GM18519 (cell line): Measurements from ENCODE around the gene RNF144A.

Experiments
- ATAC-seq: cut with Tn5 transposase; IDR thresholded peaks from one replicate; pipeline ENCODE4 v1.9.1; 2021; ENCODE audit warnings: mild to moderate bottlenecking, moderate library complexity; ENCODE audit not compliant: unreplicated experiment, low FRiP score

Gene RNF144A

GRCh38 chr2:7017671-7018281, 100.6 kb downstream of the RNF144A start:
- no peak for ATAC-seq

GRCh38 chr2:7018282-7018701, 101.1 kb downstream of the RNF144A start:
- ATAC-seq, result no peak

GRCh38 chr2:7018767-7019166, 101.6 kb downstream of the RNF144A start:
- ATAC-seq, result no peak

GRCh38 chr2:7019191-7019590, 102.0 kb downstream of the RNF144A start:
- ATAC-seq, result no peak

- no peak for ATAC-seq
Measured at GRCh38 chr2:7020059-7020458, 102.8 kb downstream of the RNF144A start.

- ATAC-seq, result no peak
Measured at GRCh38 chr2:7020468-7020867, 103.3 kb downstream of the RNF144A start.

- ATAC-seq, result no peak
Measured at GRCh38 chr2:7020939-7021470, 103.8 kb downstream of the RNF144A start.

- ATAC-seq, result no peak
Measured at GRCh38 chr2:7022492-7023385, 105.5 kb downstream of the RNF144A start.

GRCh38 chr2:7023542-7023941, 106.3 kb downstream of the RNF144A start:
- no peak for ATAC-seq

- ATAC-seq, result no peak
Measured at GRCh38 chr2:7024261-7024660, 107.0 kb downstream of the RNF144A start.

- no peak for ATAC-seq
Measured at GRCh38 chr2:7025082-7025481, 107.9 kb downstream of the RNF144A start.

- no peak for ATAC-seq
Measured at GRCh38 chr2:7026742-7027141, 109.5 kb downstream of the RNF144A start.

- ATAC-seq, result no peak
Measured at GRCh38 chr2:7027411-7027810, 110.2 kb downstream of the RNF144A start.

GRCh38 chr2:7027956-7028655, 110.9 kb downstream of the RNF144A start:
- no peak for ATAC-seq

- ATAC-seq, result no peak
Measured at GRCh38 chr2:7028846-7029245, 111.6 kb downstream of the RNF144A start.

- no peak for ATAC-seq
Measured at GRCh38 chr2:7029291-7030059, 112.3 kb downstream of the RNF144A start.

- ATAC-seq, result no peak
Measured at GRCh38 chr2:7030810-7031209, 113.6 kb downstream of the RNF144A start.

- no peak for ATAC-seq
Measured at GRCh38 chr2:7031547-7032245, 114.5 kb downstream of the RNF144A start.

- ATAC-seq, result no peak
Measured at GRCh38 chr2:7032371-7032770, 115.2 kb downstream of the RNF144A start.
